Parathyroid adenoma (tissue), 2 donors: ENCODE data around the gene RDH13.

Experiments
- H2AFZ ChIP-seq: fragments of 300-600 bp; sonication (generic); one replicate; pipeline ENCODE4 v1.7.0; 2017; ENCODE audit warnings: antibody characterized with exemption, mild to moderate bottlenecking
- H3K27ac ChIP-seq: fragments of 300-600 bp; sonication (generic); one replicate; pipeline ENCODE4 v1.7.0; 2017
- H3K27me3 ChIP-seq: fragments of 300-600 bp; sonication (generic); one replicate; pipeline ENCODE4 v1.7.0; 2017; ENCODE audit warnings: low read length; ENCODE audit not compliant: control insufficient read depth, insufficient read depth
- H3K36me3 ChIP-seq: fragments of 300-600 bp; sonication (generic); one replicate; pipeline ENCODE4 v1.7.0; 2017; ENCODE audit warnings: low read length; ENCODE audit not compliant: control insufficient read depth, insufficient read depth
- H3K4me1 ChIP-seq: fragments of 300-600 bp; sonication (generic); one replicate; pipeline ENCODE4 v1.7.0; 2017; ENCODE audit warnings: control low read depth
- H3K4me2 ChIP-seq: fragments of 300-600 bp; sonication (generic); one replicate; pipeline ENCODE4 v1.7.0; 2017; ENCODE audit warnings: low read length
- H3K4me3 ChIP-seq: fragments of 300-600 bp; sonication (generic); one replicate; pipeline ENCODE4 v1.7.0; 2017; ENCODE audit warnings: low read depth, low read length
- H3K79me2 ChIP-seq: fragments of 300-600 bp; sonication (generic); one replicate; pipeline ENCODE4 v1.7.0; 2017; ENCODE audit warnings: control low read depth
- H3K9ac ChIP-seq: fragments of 300-600 bp; sonication (generic); one replicate; pipeline ENCODE4 v1.7.0; 2017; ENCODE audit warnings: mild to moderate bottlenecking
- H3K9me3 ChIP-seq: fragments of 300-600 bp; sonication (generic); one replicate; pipeline ENCODE4 v1.7.0; 2017; ENCODE audit warnings: low read length; ENCODE audit not compliant: control insufficient read depth
- CTCF ChIP-seq: fragments of 300-600 bp; sonication (generic); IDR thresholded peaks from one replicate; pipeline ENCODE4 v1.7.0; 2017; ENCODE audit warnings: antibody characterized with exemption, mild to moderate bottlenecking
- donor health status: primary hyperparathyroidism.

The RDH13 gene

GRCh38 chr19:55070466-55071128 is 7.6 kb upstream of the RDH13 start:
- H3K4me1 ChIP-seq = peaks cover 4% of the 10 kb centered on the region
- no peaks in the 10 kb centered on the region for H3K27me3 ChIP-seq
- no peak overlapping the region for H2AFZ ChIP-seq
- no peak overlapping the region for H3K4me2 ChIP-seq
- H3K27ac ChIP-seq = no peak overlapping the region
- H3K36me3 ChIP-seq = no peaks in the 10 kb centered on the region
- H3K4me3 ChIP-seq = no peak overlapping the region
- H3K79me2 ChIP-seq = no peaks in the 10 kb centered on the region
- TF ChIP-seq CTCF = no peak
- H3K9ac ChIP-seq = no peak overlapping the region
- H3K9me3 ChIP-seq = no peaks in the 10 kb centered on the region

DNA sequence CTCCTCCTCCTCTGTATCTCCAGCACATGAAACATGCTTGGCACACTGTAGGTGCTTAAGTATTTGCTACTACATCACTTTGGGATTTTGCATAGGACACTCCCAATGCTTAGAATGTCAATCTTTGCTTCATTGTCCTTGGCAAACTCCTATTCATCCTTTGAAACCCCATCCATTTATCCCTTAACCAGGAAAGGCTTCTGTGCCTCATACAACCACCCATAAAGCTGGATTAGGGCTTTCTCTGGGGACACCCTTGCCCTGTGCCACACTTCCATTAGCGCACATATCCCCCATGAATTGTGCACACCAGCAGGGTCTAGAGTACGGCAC is 6.9 kb upstream of the RDH13 start:
- Histone ChIP-seq H2AFZ (no peak overlapping the region), H3K4me2 (peak overlapping the region; percentile 94), H3K9ac (no peak overlapping the region), H3K4me1 (no peaks in the 10 kb centered on the region), H3K4me3 (peak overlapping the region; percentile 59), H3K36me3 (no peaks in the 10 kb centered on the region), H3K27ac (peak overlapping the region; percentile 71), H3K9me3 (no peaks in the 10 kb centered on the region), H3K27me3 (no peaks in the 10 kb centered on the region), H3K79me2 (no peaks in the 10 kb centered on the region)
- no peak for TF ChIP-seq CTCF

DNA sequence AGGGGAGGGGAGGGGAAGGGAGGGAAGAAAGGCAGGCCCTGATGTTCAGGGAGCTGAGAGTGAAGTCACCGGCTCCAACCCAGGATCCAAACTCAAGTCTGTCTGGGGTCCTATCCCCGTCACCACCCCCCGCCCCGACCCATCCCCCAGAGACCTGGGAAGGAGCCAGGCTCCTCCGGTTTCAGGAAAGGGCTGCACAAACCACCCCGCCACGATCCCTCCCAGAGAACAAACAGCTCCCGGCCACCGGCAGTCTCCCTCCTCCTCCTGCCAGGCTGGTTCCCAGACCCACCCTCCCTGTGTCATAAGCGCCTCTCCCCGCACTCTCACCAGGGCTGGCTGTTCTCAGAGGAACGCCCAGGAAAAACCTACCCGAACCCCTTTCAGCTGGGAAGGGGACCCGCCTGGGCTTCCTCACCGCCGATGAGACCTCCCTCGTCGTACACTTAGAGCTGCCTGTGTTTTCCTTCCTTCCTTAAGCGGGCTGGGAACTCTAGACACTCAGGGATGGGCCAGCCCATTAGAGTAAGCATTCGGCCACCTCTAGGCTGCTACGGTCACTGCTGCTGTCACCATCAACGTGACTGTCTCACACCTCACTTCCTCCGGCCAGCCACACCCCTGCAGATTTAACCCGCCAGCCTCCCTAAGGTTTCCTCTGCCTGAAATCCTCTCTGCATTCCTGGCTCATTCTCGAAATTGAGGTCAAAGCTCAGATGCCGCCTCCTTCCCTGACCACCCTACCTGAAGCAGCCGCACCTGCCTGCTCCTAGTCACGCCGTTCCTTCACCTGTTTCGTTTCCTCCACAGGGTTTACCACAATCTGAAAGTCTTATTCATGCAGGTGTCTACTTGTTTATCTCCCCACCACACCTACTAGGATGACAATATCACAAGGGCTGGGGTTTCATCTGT is 6.3 kb upstream of the RDH13 start:
- no peak for TF ChIP-seq CTCF
- peak overlapping the region; percentile 94 for H3K4me2 ChIP-seq
- no peaks in the 10 kb centered on the region for H3K36me3 ChIP-seq
- H3K9me3 ChIP-seq = no peaks in the 10 kb centered on the region
- H3K79me2 ChIP-seq = no peaks in the 10 kb centered on the region
- no peak overlapping the region for H3K9ac ChIP-seq
- H3K4me1 ChIP-seq = no peaks in the 10 kb centered on the region
- no peaks in the 10 kb centered on the region for H3K27me3 ChIP-seq
- peak overlapping the region; percentile 83 for H2AFZ ChIP-seq
- peak overlapping the region; percentile 59 for H3K4me3 ChIP-seq
- H3K27ac ChIP-seq = peak overlapping the region; percentile 71

- Histone ChIP-seq H3K79me2 (no peaks in the 10 kb centered on the region), H2AFZ (peak overlapping the region; percentile 47), H3K27me3 (no peaks in the 10 kb centered on the region), H3K9ac (no peak overlapping the region), H3K9me3 (no peaks in the 10 kb centered on the region), H3K36me3 (no peaks in the 10 kb centered on the region), H3K4me2 (no peak overlapping the region), H3K27ac (peak overlapping the region; percentile 43), H3K4me1 (no peaks in the 10 kb centered on the region), H3K4me3 (no peak overlapping the region)
- TF ChIP-seq CTCF = no peak
Observed at GRCh38 chr19:55067869-55068268, 4.9 kb upstream of the RDH13 start.
